ENCODE results near the gene MANBA.
A peak's percentile ranks its signal among the peaks of the same experiment; 100 is the strongest.

MANBA gene

DNA sequence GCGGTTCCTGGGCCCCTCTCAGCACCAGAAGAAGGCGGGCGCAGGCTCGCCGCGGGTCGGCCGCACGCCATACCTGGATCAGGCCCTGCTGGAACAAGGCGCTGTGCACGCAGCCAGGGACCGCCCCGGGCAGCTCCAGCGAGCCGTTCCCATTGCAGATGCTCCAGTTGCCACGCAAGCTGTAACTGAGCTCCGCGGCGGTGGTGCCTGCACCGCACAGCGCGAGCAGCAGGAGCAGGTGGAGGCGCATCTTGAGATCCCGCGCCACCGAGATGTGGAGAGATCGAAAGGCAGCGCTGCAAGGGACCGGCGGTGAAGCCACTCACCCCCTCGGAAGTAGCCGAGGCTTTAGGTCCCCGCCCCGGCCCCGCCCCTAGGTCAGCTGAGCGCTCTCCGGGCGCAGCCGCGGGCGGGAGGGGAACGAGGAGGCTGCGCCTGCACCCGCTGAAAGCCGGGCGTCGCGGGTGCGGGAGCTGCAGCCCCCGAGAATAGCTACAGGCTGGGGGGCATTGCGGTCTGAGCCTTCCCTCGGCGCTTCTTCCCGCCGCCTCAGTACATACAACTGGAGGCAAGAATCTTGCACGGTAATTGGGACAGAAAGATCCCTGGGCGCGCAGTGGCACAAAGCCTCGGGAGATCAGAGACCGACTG lies at the start of gene MANBA:
Gene MANBA, minus strand, starts transcription at position 324 of the 651 bp plus-strand sequence. Its CDS starts 74 bp downstream, at position 250.
- DNase-seq: peak; percentile 77 to 84

DNA sequence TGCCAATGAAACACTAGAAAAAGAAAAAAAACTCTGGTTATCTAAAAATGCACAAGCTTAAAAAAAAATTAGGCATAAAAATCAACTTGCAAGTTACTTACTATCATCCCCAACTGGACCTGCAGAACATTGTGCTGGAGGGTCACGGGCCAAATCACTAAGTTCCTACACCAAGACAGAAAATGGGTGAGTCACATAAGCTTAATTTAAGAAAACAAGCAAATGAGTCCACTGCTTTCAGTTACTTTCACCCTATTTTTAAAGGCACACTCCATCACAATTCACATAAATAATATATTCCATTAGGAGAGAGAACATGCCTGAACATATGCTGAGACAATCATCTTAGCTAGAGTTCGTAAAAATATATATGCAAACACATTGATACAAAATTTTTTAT lies 48.9 kb upstream of the MANBA start:
- DNase-seq: no peak

DNA sequence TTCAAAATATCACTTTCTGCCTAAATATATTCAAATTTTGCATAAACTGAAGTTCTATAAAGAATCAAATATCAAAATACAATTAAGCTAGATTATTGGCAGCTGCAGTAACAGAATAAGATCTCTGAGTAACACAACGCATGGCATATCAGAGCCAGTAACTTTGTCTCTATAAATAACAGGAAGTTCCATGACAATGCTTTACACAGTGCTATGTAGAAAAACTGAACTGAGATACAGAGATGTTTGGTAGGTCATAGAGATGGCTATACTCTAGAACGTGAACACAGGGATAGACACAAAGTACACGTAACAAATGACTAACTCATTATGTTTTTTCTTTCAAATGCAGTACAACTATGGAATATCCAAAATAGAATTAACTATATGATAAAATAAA lies 48.4 kb upstream of the MANBA start:
- no peak for DNase-seq

DNA sequence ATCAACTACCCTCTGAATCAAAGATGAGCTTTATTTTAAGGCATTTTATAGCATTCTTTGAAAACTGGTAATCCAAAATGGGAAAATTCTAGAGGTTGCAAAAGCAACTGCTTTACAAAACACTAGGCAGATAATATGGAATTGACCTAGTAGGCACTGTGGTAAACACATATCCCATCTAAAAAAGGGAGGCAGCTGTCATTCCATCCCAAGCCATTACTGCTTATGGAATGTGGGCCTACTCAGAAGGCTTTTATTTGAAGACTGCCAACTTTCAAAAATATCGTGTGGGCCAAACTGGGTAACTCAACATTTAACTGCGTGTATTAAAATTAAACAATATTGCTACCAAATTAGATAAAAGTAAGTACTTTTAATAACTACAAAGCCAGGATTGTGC lies 47.2 kb upstream of the MANBA start:
- DNase-seq: no peak

DNA sequence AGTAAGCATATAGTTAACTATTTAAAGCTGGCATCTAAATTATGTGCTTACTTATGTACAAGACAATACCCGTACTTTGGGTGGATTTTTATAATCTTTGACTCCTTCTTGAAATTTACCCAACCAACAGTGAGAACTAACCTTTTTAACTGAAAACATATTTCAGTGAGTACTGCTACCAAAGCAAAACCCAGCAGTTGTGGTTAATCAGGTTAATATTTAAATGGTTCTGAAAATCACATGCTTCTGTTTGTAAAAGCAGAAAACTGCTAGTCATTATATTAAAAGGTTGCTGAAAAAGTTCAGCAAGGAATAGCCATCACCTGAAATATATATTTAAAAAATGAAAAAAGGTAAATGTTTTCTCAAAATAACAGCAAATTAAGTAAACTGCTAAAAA lies 46.6 kb upstream of the MANBA start:
- no peak for DNase-seq

DNA sequence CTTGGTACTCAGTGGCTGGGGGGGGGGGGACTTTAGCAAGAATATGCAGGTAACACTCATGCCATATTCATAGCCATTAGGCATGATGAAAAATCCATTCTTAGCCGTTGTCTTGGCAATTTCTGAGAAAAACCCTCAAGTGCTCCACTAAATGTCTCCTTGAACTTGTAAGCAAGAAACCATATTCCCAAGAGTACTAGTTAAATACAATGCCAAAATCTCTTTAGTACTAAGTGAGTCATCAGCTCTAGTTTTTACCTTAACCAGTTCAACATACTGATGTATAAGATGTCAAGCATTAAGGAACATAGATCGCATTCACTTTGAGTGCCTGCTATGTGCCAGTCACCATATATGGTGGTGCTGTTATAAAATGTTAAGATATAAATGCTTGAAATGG lies 39.0 kb upstream of the MANBA start:
- DNase-seq: no peak

DNA sequence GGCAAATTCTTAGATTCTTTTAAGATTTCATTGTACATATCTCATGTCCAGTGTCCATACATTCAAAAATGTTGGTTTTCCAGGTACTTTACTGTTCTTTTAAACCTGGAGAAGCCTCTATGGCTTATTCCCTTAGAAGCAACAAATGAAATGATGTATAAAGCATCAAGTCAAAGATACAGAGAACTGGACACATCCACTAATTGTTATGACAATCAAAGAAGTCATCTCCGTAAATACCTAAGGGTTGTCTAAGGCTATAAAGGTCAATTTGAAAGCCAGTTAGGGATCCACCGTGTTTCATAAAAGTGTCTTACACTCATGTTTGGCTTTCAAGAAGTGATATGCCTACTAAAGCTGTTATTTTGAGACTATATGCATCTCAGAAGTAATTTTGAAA lies 34.2 kb upstream of the MANBA start:
- no peak for DNase-seq

DNA sequence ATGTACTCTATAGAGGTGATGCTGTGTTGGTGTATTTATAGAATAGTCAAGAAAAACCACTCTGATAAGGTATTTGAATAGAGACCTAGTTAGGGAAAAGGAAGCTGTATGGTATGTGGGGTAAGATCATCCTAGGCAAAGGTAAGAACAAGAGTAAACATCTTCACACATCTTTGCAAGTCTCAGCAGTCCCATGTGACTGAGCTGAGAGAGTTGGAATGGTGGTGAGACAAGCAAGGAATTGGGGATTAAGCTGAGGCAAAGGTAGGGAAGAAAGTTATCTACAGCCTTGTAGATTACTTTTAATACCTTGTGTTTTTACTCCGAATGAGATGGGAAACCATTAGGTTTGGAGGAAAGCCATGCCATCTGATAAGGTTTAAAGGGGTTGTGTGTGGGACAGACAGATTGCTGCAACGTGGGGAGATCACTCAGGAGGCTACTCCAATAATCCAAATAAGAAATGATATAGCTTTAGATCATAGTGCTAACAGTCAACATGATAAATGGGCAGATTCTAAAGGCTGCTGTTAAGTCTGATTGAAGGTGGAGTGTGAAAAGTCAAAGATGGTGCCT lies 31.7 kb upstream of the MANBA start:
- no peak for DNase-seq

DNA sequence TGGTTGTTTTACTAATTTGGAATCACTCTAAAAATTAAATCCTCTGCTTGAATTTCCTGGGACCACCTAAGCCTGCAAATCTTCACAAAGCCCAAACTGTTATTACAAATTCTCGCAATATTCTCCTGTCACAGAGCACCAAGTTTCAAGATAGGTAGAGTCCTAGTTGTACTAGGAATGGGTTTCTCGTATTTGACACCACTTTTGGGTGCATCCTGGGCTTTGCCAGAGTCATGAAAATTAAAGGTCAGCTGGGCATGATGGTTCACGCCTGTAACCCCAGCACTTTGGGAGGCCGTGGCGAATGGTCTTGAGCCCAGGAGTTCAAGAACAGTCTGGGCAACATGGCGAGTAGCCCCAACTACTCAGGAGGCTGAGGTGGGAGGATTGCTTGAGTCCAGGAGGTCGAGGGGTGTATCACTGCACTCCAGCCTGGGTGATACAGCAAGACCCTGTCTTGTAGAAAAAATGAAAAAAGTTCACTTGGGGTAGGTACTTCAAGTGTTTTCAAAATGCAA lies 30.6 kb upstream of the MANBA start:
- no peak for DNase-seq

DNA sequence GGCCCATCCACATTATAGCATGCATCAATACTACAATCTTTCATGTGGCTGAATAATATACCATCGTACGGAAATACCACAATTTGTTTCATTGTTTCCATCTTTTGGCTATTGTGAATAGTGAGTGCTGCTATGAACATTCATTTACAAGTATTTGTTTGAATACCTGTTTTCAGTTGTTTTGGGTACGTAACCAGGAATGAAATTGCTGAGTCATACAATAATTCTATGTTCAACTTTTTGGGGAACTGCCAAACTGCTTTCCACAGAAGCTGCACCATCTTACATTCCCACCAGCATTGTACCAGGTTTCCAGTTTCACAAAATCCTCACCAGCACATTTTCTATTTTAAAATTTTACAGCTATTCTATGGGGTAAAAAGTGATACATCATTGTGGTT lies 28.5 kb upstream of the MANBA start:
- DNase-seq: no peak

DNA sequence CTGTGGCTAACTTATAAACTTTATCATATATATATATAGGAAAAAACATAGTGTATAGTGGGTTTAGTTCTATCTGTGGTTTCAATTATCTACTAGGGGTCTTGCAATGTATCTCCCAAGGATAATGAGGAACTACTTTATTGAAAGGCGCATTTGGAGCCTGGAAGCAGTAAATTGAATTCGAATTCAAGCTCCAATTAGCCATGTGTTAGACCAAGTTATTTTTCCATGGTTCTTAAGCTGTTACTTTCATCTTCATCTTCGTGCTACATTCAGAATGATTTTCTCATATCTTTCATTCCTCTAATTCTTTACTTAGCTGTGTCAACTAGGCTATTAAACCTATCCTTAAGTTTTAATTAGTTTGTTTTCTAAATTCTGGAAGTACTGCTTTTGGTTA lies 27.2 kb upstream of the MANBA start:
- no peak for DNase-seq

DNA sequence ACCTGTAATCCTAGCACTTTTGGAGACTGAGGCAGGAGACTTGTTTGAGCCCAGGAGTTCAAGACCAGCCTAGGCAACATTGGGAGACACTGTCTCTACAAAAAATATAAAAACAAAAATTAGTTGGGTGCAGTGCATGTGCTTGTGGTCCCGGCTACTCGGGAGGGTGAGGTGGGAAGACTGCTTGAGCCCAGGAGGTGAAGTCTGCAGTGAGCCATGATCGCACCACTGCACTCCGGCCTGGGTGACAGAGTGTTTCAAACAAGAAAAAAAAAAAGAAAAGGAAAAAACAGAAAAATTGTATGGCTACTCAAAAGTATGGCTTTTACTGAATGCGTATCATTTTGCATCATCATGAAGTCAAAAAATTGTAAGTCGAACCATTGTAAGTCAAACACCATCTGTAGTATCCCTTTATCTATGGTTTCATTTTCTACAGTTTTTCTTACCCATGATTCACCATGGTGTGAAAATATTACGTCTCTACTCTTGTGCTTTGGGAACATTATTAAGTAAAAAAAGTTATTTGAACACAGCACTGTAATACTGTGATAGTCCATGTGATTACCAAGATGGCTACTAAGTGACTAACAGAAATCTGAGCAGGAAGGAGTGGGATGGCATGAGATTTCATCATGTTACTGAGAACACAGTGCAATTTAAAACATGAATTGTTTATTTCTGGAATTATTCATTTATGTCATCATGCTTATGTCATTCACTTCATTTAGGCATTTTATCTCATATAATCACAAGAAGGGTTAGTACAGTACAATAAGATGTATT lies 26.5 kb upstream of the MANBA start:
- DNase-seq: no peak

DNA sequence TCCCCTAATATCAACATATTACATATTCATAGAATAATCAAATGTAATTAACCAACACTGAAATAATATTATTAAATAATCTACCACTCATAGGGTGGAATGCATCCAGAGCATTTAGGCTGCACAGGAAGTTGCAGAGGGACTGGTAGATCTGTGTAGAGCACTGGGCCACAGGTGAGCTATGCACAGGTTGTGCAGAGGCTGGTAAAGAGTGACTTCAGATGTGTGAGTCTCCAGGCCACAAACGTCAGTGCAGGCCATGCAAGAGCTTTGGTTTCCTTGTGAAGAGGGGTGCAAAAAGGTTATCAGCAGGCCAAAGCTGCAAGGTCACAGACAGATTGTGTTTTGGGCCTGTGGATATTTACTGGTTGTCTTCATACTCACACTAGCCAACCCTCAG lies 25.5 kb upstream of the MANBA start:
- DNase-seq: no peak

DNA sequence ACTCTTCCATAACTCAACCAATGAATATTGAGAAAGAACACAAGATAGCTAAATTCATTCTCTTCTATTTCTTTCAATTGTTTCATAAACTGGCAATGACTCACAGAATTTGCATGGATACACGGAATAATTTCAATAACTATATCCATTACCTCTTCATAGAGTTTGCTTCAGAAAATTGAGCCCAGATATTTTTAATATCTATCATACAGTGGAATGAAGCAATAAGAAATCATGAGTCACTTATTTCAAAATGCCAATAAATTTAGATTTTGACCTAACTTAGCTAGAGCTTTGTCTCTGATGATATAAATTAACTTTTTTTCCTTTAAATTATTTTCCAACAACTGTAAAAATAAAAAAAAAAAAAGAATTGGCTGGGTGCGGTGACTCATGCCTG lies 22.2 kb upstream of the MANBA start:
- DNase-seq: no peak

DNA sequence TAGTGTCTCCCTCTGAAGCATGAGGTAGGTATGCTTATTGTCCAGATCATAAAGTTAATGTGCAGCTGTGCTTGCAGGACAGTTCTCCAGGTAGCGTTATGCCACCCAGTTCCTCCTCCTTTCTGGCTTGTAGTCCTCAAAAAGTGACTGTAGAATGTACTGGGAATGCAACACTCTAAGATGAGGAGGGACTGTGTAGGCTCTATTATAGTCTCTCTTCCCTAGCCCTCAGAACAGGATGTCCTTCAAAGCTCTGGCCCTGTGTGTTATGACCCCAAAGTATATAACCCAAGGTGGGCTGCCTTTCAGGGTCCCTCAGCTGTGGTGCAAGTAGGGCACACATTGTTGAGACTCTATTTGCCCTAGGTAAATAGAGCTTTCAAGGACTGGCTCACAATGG lies 20.8 kb upstream of the MANBA start:
- no peak for DNase-seq

DNA sequence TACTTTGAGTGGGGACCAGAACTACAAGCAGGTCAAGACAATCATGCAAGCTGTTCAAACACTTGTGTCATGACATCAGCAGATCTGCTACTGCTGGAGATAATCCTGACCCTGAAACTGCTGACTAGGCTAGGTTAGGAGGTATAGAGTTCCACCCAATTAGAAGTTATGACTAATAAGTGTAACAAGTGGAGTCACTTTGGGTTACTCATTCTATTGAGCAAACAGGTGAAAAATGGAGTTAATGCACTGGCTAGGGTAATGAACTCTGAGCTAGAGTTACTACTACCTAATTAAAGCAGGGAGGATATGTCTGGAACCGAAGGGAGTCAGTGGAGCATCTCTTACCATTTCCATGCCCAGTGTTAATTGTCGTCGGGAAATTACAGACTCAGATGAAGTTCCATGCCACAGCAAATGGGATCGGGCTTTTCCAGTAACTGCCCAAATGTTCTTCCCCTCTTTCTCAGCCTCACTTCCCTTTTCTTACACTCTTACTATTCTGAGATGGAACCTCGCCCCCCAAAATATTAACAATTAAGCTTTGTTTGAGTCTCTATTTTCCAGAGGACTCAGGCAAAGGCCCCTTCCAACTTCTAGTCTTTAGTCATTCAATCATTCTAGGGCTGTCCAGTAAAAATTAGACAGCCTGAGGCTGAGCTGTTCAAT lies 19.8 kb upstream of the MANBA start:
- DNase-seq: no peak

DNA sequence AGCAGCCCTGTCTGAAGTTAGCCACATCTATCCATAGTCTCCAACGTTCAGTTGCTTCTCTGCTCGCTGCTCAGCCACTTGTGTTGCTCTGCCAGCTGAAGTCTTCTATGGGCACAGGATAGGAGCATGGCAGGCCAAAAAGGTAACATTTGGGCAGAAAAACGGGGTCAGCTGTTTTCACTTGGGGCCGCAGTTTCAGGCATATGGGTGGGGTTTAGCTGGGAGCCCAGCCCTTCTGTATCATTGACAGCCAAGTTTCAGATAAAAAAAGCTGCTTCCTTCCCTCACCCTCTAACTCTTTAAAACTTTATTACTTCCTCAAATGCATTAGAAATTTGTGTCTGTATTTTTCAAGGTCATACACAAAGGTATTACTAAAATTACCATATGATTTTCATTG lies 18.4 kb upstream of the MANBA start:
- no peak for DNase-seq

DNA sequence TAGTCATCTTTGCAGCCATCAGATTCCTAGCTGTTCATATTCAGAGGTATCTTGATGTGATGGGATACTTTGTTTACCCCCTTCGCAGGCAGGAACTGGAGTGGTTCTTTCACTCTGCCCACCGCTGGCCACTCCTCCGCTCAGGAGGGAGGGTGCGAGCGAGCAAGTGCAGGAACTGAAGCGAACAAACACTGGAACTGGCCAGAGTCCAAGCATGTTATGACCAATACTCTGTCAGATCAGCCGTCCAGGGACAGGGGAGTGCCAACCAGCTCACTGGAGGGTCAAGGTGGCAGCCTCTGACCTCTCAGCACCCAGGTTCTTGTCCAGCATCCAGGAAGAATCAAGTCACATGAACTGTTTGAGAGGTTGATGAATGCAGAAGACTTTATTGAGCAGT lies 18.0 kb upstream of the MANBA start:
- DNase-seq: no peak

DNA sequence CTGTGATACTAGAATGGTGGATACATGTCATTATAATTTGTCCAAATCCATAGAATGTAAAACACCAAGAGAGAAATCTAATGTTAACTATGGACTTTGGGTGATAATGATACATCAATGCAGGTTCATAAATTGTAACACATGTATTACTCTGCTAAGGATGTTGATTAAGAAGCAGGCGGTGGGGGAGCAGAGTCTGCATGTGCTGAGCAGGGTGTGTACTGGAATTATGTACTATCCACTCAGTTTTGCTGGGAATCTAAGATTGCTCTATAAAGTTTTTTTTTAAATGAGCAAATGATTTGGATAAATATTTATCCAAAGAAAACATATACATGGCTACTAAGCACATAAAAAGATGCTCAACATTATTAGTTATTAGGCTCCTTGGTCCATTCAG lies 15.0 kb upstream of the MANBA start:
- no peak for DNase-seq

DNA sequence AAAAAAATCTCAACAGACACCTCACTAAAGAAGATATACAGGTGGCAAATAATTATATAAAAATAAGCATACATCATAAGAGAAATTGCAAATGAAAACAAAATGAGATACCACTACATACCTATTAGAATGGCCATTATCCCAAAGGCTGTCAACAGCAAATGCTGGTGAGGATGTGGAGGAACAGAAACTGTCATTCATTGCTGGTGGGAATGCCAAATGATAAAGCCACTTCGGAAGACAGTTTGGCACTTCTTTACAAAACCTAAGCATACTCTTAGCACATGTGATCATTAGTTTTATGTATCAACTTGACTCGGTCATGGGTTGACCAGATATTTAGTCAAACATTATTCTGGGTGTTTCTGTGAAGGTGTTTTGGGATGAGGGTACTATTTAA lies 13.5 kb upstream of the MANBA start:
- no peak for DNase-seq

DNA sequence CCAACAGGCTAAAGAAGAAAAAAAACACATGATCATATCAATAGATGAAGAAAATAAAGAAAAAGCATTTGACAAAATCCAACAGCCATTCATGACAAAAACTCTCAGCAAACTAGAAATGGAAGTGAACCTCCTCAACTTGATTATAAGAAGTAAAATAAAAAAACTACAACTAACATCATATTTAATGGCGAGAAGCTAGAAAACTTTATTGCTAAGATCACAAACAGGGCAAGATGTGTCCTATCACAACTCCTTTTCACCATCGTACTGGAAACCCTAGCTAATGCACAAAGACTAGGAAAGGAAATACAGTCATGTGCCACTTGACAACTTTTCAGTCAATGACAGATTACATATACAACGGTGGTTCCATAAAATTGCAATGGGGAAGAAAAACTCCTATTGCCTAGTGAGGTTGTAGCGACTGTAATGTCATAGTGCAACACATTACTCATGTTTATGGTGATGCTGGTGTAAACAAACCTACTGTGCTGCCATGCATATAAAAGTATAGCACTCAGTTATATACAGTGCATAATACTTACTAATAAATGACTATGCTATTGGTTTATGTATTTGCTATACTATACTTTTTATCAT lies 12.1 kb upstream of the MANBA start:
- DNase-seq: no peak

DNA sequence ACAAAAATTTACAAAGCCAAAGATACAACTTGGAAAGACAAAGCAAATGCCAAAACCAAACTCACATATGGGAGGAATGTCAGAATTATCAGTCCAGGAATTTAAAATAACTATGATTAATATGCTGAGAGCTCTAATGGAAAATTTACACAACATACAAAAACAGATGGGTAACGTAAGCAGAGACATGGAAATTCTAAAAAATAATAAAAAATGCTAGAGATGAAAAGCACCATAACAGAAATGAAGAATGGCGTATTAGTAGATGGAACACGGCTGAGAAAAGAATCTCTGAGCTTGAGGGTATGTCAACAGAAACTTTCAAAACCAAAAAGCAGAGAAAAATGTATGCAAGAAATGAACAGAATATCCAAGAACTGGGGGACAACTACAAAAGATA lies 4.1 kb upstream of the MANBA start:
- DNase-seq: no peak

DNA sequence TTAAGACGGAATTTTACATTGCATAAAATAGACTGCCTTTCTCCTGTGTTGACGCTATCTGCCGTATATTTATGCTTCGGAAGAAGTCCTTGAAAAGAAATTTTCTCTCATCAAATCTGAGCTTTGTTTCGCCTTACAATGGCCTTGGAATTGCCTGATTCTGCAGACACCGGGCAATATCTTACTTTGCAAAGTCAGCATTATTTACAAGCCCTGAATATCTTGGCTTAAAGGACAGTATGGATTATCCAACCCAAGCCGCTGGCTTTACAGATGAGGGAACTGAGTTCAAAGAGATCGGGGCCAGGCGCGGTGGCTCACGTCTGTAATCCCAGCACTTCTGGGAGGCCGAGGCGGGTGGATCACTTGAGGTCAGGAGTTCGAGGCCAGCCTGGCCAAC lies 1.1 kb upstream of the MANBA start:
- no peak for DNase-seq

Data from hippocampal formation (tissue), 2 donors.